Testis (tissue), 3 donors: ENCODE data around the gene PPP1R13B. TPM values are rescaled to one million over a fixed set of nuclear protein-coding genes. Genes with fewer than 3 reads are reported as not detected.

Experiments
- DNase-seq: peaks from one replicate; pipeline ENCODE4 v3.0.0-alpha.2; 2019
- H3K27ac ChIP-seq, 2 donors: fragments of 200-600 bp; sonication (generic); one replicate each; pipeline ENCODE4 v1.5.1; 2019
- H3K27me3 ChIP-seq: fragments of 200-600 bp; sonication (generic); one replicate; pipeline ENCODE4 v1.5.1; 2019
- H3K36me3 ChIP-seq: fragments of 200-600 bp; sonication (generic); one replicate; pipeline ENCODE4 v1.5.1; 2017; ENCODE audit warnings: low read depth; ENCODE audit errors: missing control alignments
- H3K4me1 ChIP-seq: fragments of 200-600 bp; sonication (generic); one replicate; pipeline ENCODE4 v1.5.1; 2019
- H3K4me3 ChIP-seq, 2 donors: fragments of 200-600 bp; sonication (generic); one replicate each; pipeline ENCODE4 v1.5.1; 2017 to 2019
- H3K9me3 ChIP-seq: fragments of 200-600 bp; sonication (generic); one replicate; pipeline ENCODE4 v1.5.1; 2017
- CTCF ChIP-seq, 3 experiments: fragments of 450-650 bp in 2 of 3; fragments of 200-600 bp in 1 of 3; sonication (generic) in 1 of 3; IDR thresholded peaks; one replicate each; pipeline ENCODE4 v1.5.1; 2016 to 2019; ENCODE audit warnings: antibody characterized with exemption in 3 of 3, mild to moderate bottlenecking in 2 of 3, moderate library complexity in 1 of 3
- POLR2A ChIP-seq: fragments of 450-650 bp; IDR thresholded peaks from one replicate; pipeline ENCODE4 v1.6.1; 2017; ENCODE audit warnings: antibody characterized with exemption, mild to moderate bottlenecking, moderate library complexity
- WGBS, 2 donors: methylation state at CpG; one replicate each; pipeline ENCODE4 v1.1.5; 2018; 5-methylcytosine and 5-hydroxymethylcytosine counted together
- intact Hi-C: fragments of 100-400 bp; cut with DNase I; formaldehyde crosslinking; loops from one replicate; pipeline ENCODE4 v1.15.1; 2023; ENCODE audit warnings: low total_unique reads
- polyA plus RNA-seq: library from polyadenylated mRNA; stranded (reverse); fragments of 350-450 nt; fragmentation: Illumina TruSeq; extraction: RNeasy Lipid Tissue Mini Kit (QIAGEN cat#74804); gene quantifications from one replicate; pipeline ENCODE4 v1.2.3, GENCODE V29; 2014; ENCODE audit warnings: low read depth, low replicate concordance; ENCODE audit not compliant: insufficient read depth
- total RNA-seq, 2 donors: library from RNA; depleted of rRNA; stranded (reverse); fragments of >200 nt; gene quantifications; one replicate each; pipeline ENCODE4 v1.2.3, GENCODE V29; 2016

PPP1R13B gene
- total and polyA plus RNA-seq, 3 donors from 2014 or later: 73.1 to 89.2 (median 82.4) TPM

GRCh38 chr14:103820382-103820781 is 27.0 kb downstream of the PPP1R13B start:
- intact Hi-C loops: no loop called here
- no peaks in the 10 kb centered on the region for H3K36me3 ChIP-seq
- 45 to 51% methylated on average over 2 of the region's 2 CpGs for WGBS, 2 donors
- H3K27me3 ChIP-seq: no peaks in the 10 kb centered on the region
- no peak for DNase-seq
- no peak overlapping the region for H3K4me3 ChIP-seq
- peak overlapping the region; percentile 31 to 62 for H3K27ac ChIP-seq
- TF ChIP-seq CTCF (IDR thresholded peaks at IDR 0.05) (no peak), POLR2A (no peak)
- H3K9me3 ChIP-seq: no peaks in the 10 kb centered on the region
- H3K4me1 ChIP-seq: peaks cover 14% of the 10 kb centered on the region

GRCh38 chr14:103819503-103820307 is 27.7 kb downstream of the PPP1R13B start:
- H3K9me3 ChIP-seq: no peaks in the 10 kb centered on the region
- DNase-seq: peak; percentile 42
- no peaks in the 10 kb centered on the region for H3K36me3 ChIP-seq
- intact Hi-C loops: no loop called here
- H3K27me3 ChIP-seq: no peaks in the 10 kb centered on the region
- TF ChIP-seq POLR2A: no peak
- no peak for TF ChIP-seq CTCF (IDR thresholded peaks at IDR 0.05)
- H3K4me3 ChIP-seq: no peak overlapping the region
- H3K4me1 ChIP-seq: peaks cover 14% of the 10 kb centered on the region
- peak overlapping the region; percentile 31 to 62 for H3K27ac ChIP-seq
- WGBS, 2 donors: 8 to 14% methylated on average over 7 of the region's 7 CpGs

GRCh38 chr14:103818870-103819269 is 28.5 kb downstream of the PPP1R13B start:
- TF ChIP-seq CTCF (IDR thresholded peaks at IDR 0.05): no peak
- TF ChIP-seq POLR2A: no peak
- H3K36me3 ChIP-seq: no peaks in the 10 kb centered on the region
- peaks cover 14% of the 10 kb centered on the region for H3K4me1 ChIP-seq
- H3K27ac ChIP-seq: no peak overlapping the region
- H3K9me3 ChIP-seq: no peaks in the 10 kb centered on the region
- intact Hi-C loops: no loop called here
- no peak for DNase-seq
- no peaks in the 10 kb centered on the region for H3K27me3 ChIP-seq
- WGBS, 2 donors: 90 to 94% methylated on average over 1 of the region's 1 CpG
- no peak overlapping the region for H3K4me3 ChIP-seq

- intact Hi-C loops: no loop called here
- WGBS, 2 donors: 60 to 75% methylated on average over 3 of the region's 3 CpGs
- Histone ChIP-seq H3K27me3 (no peaks in the 10 kb centered on the region), H3K27ac (no peak overlapping the region), H3K36me3 (no peaks in the 10 kb centered on the region), H3K4me1 (peaks cover 14% of the 10 kb centered on the region), H3K4me3 (no peak overlapping the region), H3K9me3 (no peaks in the 10 kb centered on the region)
- DNase-seq: no peak
- TF ChIP-seq POLR2A: no peak
- TF ChIP-seq CTCF (IDR thresholded peaks at IDR 0.05): no peak
Observed at GRCh38 chr14:103818422-103818821, 29.0 kb downstream of the PPP1R13B start.

- 87 to 88% methylated on average over 1 of the region's 1 CpG for WGBS, 2 donors
- no peak for DNase-seq
- H3K27me3 ChIP-seq: no peaks in the 10 kb centered on the region
- no peaks in the 10 kb centered on the region for H3K36me3 ChIP-seq
- intact Hi-C loops: no loop called here
- H3K9me3 ChIP-seq: no peaks in the 10 kb centered on the region
- TF ChIP-seq POLR2A (no peak), CTCF (IDR thresholded peaks at IDR 0.05) (no peak)
- H3K4me3 ChIP-seq: no peak overlapping the region
- no peak overlapping the region for H3K27ac ChIP-seq
- peaks cover 14% of the 10 kb centered on the region for H3K4me1 ChIP-seq
Observed at GRCh38 chr14:103817595-103817994, 29.8 kb downstream of the PPP1R13B start.
